Measurements from ENCODE around the gene AHNAK. TPM values are rescaled to one million over a fixed set of nuclear protein-coding genes. Genes with fewer than 3 reads are reported as not detected.

Gene AHNAK
- total and polyA plus RNA-seq, 2 of the 8 experiments (the other 6 are each of a cell fraction or from before 2014, with no cell fraction given): 2.0 to 5.8 TPM

GRCh38 chr11:62393735-62394134 lies 152.9 kb downstream of the AHNAK start:
- Histone ChIP-seq H4K5ac (ENCODE audit: insufficient read length, low read depth, low read length) (no peak overlapping the region), H3K79me2 (ENCODE audit: control insufficient read depth in 1 of 2, insufficient read depth in 2 of 2, low read length in 2 of 2) (no peaks in the 10 kb centered on the region), H3K27ac (ENCODE audit: low read depth, low read length) (no peak overlapping the region), H3K23ac (ENCODE audit: insufficient read length) (no peak overlapping the region), H4K20me1 (replicated peaks in 1 of 2; ENCODE audit: control insufficient read depth in 1 of 2, insufficient read depth in 2 of 2, low read length in 2 of 2) (no peaks in the 10 kb centered on the region), H2AK5ac (ENCODE audit: low read depth, low read length) (no peak overlapping the region), H4K8ac (ENCODE audit: extremely low read depth, insufficient read depth, low read length) (no peak overlapping the region), H3K36me3 (ENCODE audit: control insufficient read depth in 2 of 4, insufficient read depth in 4 of 4, low read length in 3 of 4) (no peaks in the 10 kb centered on the region), H3K9me3 (ENCODE audit: insufficient read depth in 2 of 2, low read depth in 1 of 2, low read length in 1 of 2) (no peaks in the 10 kb centered on the region), H3K14ac (ENCODE audit: insufficient read length) (no peak overlapping the region), H3K56ac (replicated peaks; ENCODE audit: insufficient read length, low read depth, low read length) (no peak overlapping the region), H3K23me2 (ENCODE audit: low read depth, low read length) (no peaks in the 10 kb centered on the region), H2BK5ac (ENCODE audit: low read depth, low read length) (no peak overlapping the region), H3K4me3 (ENCODE audit: extremely low read depth in 1 of 4, insufficient read depth in 2 of 4, low read depth in 3 of 4, low read length in 4 of 4) (no peak overlapping the region), H2BK12ac (ENCODE audit: low read depth, low read length) (no peak overlapping the region), H3K27me3 (replicated peaks in 1 of 4; ENCODE audit: control insufficient read depth in 3 of 4, extremely low read depth in 1 of 4, insufficient read depth in 3 of 4, low read length in 3 of 4) (no peaks in the 10 kb centered on the region), H2AFZ (ENCODE audit: low read length) (no peak overlapping the region), H3K79me1 (ENCODE audit: low read depth, low read length) (no peaks in the 10 kb centered on the region), H2BK20ac (ENCODE audit: low read length) (no peak overlapping the region), H3K4me1 (replicated peaks in 1 of 4; ENCODE audit: control insufficient read depth in 3 of 4, insufficient read depth in 4 of 4, low read length in 3 of 4) (peaks cover 3 to 8% (median 4%) of the 10 kb centered on the region in 4 experiments; a peak in 5 of 7 replicates), H3K4me2 (ENCODE audit: insufficient read depth in 1 of 2, low read depth in 2 of 2, low read length in 2 of 2) (no peak overlapping the region), H3K9ac (replicated peaks in 1 of 4; ENCODE audit: extremely low read depth in 1 of 4, low read depth in 3 of 4, low read length in 3 of 4) (no peak overlapping the region), H3K18ac (ENCODE audit: extremely low read depth, low read length) (no peak overlapping the region), H3K4ac (replicated peaks; ENCODE audit: insufficient read length, low read depth, low read length) (no peak overlapping the region), H4K91ac (replicated peaks; ENCODE audit: insufficient read length, low read length) (no peak overlapping the region), H2BK15ac (ENCODE audit: low read length) (no peak overlapping the region), H2BK120ac (replicated peaks; ENCODE audit: low read depth, low read length) (no peak overlapping the region)
- ChIA-PET CTCF (ENCODE audit: partially characterized antibody) (interaction anchor here (0.9 to 8.6 kb wide), 13 partner anchors 10 to 171 kb away, joined by 3 to 113 read pairs (median 19); partner anchors contain the start of gene SCGB1A1), POLR2A (ENCODE audit: partially characterized antibody) (interaction anchor here (1.2 to 1.5 kb wide), 2 partner anchors 167 to 172 kb away, joined by 3 to 4 read pairs; no protein-coding TSS in a partner anchor)
- FAIRE-seq: no peak
- DNase-seq (ENCODE audit: low read depth in 1 of 2, low spot score in 2 of 2): no peak
- WGBS, 2 experiments (ENCODE audit: extremely low coverage in 1 of 2, insufficient coverage in 1 of 2, insufficient read length in 1 of 2, insufficient replicate concordance in 2 of 2, low coverage in 1 of 2, low lambda C conversion rate in 2 of 2, missing lambda C conversion rate in 1 of 2): 90% methylated on average over 5 of the region's 5 CpGs; no CpG with 5 or more reads in 1 of the 2 experiments
- TF ChIP-seq CREB1 (IDR thresholded peaks at IDR 0.05) (no peak), BRCA1 (IDR thresholded peaks at IDR 0.05; ENCODE audit: low read depth, low read length) (no peak), SUZ12 (IDR thresholded peaks at IDR 0.05; ENCODE audit: low read length) (no peak), RNF2 (IDR thresholded peaks at IDR 0.05; ENCODE audit: borderline replicate concordance, low read depth, low read length, missing control alignments, poor library complexity, severe bottlenecking) (no peak), USF2 (IDR thresholded peaks at IDR 0.05; ENCODE audit: low read length) (no peak), TEAD4 (IDR thresholded peaks at IDR 0.05; ENCODE audit: low read depth, low read length) (no peak), HDAC2 (IDR thresholded peaks at IDR 0.05; ENCODE audit: borderline replicate concordance in 1 of 2, low read depth in 2 of 2, low read length in 2 of 2) (no peak), POLR2A (IDR thresholded peaks at IDR 0.05; ENCODE audit: control extremely low read depth in 1 of 2, low read depth in 2 of 2, low read length in 2 of 2) (no peak), JUN (IDR thresholded peaks at IDR 0.05; ENCODE audit: low read depth, low read length) (no peak), SP2 (IDR thresholded peaks at IDR 0.05; ENCODE audit: low read length) (no peak), SIN3A (conservative IDR thresholded peaks at IDR 0.05 in 1 of 2, IDR thresholded peaks at IDR 0.05 in 1 of 2; ENCODE audit: low read depth in 1 of 2, low read length in 2 of 2) (no peak), ATF3 (IDR thresholded peaks at IDR 0.05; ENCODE audit: insufficient read depth, low read depth, low read length) (no peak)
